HG03103 (cell line): Measurements from ENCODE around the gene PIK3CG.
"Not testable (repeated sequence)": the region's sequence is repeated elsewhere in the genome, so short reads cannot be mapped to it uniquely, and the experiment has no call there.

Experiments
- ATAC-seq: cut with Tn5 transposase; IDR thresholded peaks from one replicate; pipeline ENCODE4 v1.9.1; 2021; ENCODE audit warnings: low read depth; ENCODE audit not compliant: unreplicated experiment

PIK3CG gene

DNA sequence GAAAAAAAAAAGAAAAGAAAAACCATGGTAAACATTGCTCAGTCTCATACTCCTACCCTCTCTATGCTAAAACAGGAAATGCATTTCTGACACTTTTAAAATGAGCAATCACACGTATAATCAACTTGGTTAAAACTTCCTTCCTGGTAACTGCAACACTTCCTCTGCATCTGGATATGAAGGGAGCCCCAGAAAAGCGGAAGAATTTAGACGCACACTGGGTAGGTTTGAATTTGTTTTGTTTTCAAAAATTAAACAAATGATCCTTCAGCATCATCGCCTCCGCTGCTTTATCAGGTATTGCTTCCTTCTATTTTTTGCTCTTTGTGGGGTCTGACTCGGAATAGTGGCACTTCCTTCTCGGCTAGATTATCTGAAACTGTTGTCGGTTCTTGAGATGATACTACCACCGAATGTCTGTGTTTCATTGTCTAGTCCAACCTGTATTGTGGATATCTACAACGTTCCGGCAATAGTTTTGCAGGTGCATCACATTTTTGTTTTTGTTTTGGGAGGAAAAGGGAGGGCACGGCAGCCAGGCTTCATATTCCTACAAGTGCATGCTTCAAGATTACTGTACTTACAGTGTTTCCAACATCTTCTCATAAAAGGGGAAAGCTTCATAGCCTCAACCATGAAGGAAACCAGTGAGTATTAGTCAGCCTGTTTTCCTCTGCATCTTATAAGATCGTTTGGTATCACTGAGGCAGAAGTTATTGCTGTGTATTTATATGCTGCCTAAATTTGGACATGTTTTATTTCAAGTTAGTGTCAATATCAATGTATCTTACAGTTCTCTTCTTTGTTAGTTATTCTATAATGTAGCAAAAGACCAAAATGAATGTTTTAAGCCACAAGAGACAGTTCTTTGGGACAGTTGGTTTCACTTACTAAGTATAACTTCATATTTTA, at the start of gene PIK3CG:
TSS of gene PIK3CG (plus strand) at position 153 of the 912 bp plus-strand sequence. CDS start 2,280 bp downstream, outside the sequence.
- peak; percentile 48 for ATAC-seq

DNA sequence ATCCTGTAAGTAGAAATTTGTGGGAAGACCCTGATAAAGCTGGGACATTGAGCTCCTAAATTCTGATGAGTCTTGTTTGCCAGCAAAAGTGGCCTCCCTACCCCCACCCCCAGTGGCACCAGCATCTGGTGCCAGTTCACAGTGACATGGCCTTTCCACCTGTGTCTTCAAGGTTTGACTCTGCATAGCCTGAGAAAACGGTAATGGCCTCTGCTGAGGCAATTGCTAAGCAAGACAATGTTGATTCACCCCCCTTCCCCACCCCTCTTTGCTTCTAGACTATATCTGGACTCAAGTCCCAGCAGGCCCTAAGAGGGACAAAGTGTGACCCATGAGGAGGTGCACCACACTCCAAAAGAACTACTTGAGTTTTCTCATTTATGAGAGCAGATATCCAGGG, 48.0 kb upstream of the PIK3CG start:
- no peak for ATAC-seq

DNA sequence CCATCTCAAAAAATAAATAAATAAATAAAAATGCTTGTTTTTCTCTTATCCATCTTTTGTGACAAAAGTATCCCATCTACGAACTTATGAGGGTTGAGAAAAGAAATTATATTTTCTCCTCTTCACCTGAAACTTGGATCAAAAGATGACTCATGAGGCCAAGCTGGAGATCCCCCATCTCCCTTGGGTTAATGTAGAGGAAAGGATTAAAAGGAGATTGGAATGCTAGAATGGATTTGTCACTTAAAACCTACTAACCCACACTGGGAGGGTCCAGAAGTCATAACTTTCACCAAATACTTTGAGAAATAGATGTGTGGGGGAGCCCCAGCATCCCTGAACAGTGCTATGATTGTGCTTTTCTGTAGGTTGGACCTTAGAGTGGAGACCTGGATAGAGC, 46.3 kb upstream of the PIK3CG start:
- no peak for ATAC-seq

DNA sequence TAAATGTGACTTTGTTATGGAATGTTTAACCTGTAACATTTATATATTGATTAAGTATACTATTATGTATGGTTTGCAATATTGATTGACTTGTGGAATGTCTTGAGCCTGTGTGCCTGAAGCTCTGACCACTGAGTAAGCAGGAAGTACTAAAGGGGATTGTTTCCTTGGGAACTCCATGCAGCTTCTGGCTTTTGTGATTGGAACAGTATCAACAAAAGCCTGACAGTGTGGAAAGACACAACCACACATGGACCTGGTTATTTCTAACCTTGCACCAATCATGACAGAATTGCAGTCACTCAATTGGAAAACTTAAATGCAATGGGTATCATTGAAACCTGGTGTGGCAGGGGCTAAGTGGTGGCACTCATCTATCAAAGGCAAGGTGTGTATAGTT, 45.5 kb upstream of the PIK3CG start:
- ATAC-seq = no peak

DNA sequence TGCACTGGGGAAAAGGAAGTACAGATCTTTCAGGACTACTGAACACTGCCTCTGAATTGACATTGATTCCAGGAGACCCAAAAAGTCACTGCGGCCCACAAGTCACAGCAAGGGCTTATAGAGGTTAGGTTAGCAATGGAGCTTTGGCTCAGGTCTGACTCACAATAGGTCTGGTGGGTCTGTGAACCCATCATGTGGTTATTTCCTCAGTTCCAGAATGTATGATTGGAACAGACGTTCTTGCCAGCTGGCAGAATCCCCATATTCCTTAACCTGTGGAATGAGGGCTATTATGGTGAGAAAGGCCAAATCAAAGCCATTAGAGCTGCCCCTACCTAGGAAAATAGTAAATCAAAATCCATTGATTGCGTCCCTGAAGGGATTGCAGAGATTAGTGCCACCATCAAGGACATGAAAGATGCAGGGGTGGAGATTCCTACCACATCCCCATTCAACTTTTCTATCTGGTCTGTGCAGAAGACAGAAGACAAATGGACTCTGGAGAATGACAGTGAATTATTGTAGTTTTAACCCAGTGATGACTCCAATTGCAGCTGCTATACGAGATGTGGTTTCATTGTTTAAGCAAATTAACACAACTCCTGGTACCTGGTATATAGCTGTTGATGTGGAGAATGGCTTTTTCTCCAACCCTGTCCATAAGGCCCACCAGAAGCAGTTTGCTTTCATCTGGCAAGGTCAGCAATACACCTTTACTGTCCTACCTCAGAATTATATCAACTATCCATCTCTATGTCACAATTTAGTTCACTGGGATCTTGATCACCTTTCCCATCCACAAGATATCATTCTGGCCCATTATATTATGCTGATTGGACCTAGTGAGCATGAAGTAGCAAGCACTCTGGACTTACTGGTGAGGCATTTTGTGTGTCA, 44.5 kb upstream of the PIK3CG start:
- no peak for ATAC-seq

DNA sequence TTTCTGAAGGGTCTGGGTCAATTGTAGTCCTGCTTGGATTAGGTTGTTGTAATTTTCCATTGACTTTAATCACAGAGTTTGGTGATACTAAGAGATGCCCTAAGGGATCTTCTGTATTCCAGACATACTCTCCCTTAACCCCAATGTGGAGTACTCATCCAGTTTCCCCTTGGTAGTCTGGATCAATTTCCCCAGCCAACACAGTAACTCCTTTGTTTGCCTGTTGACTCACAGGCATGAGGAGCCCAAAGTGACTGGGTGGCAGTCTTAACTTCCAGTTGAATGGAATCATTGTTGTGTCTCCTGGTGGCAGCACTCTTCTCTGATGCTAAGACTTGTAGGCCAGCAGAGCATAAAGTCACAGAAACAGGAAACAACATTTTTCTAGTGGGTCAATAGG, 41.5 kb upstream of the PIK3CG start:
- no peak for ATAC-seq

DNA sequence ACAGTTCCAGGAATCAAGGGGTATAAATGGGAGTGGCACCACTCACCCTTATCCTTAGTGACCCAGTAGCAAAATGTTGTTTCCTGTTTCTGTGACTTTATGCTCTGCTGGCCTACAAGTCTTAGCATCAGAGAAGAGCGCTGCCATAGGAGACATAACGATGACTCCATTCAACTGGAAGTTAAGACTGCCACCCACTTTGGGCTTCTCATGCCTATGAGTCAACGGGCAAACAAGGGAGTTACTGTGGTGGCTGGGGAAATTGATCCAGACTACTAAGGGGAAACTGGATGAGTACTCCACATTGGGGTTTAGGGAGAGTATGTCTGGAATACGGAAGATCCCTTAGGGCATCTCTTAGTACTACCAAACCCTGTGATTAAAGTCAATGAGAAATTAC, 40.6 kb upstream of the PIK3CG start:
- ATAC-seq = no peak

DNA sequence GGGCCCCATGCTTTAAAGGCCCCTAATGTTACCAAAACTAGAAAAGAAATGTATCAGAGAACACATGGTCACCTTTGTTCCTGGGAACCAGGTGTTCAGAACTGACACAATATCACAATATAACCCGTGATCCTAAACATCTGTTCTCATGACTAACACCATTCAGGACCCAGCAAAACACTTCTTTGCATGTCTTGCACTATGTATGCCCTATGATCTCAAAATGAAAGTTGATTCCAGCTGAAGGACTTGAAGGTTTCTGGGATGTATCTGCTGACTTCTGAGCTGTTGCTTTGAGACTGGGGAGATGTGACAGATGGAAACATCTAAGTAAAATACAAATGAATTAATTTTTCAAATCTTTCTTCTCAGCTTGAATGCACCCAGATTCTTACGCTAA, 37.5 kb upstream of the PIK3CG start:
- no peak for ATAC-seq

DNA sequence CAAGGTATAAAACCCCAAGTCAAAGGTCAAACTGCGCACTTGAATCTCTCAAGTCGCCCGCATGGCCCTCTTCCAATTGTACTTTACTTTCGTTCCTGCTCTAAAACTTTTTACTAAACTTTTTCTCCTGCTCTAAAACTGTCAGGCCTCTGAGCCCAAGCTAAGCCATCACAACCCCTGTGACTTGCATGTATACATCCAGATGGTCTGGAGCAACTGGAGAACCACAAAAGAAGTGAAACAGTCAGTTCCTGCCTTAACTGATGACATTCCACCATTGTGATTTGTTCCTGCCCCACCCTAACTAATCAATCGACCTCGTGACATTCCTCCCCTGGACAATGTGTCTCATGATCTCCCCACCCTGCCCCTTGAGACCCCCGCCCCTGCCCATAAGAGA, 35.6 kb upstream of the PIK3CG start:
- no peak for ATAC-seq

DNA sequence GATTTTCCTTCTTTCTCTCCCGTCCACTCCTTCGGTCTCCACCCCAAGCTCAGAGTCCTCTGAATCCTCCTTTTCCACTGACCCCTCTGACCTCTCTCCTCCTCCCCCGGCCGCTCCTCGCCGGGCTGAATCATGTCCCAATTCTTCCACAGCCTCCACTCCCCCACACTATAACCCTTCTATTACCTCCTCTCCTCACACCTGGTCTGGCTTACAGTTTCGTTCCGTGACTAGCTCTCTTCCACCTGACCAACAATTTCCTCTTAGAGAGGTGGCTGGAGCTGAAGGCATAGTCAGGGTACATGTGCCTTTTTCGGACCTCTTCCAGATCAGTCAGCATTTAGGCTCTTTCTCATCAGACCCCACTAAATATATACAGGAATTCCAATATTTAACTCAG, 34.2 kb upstream of the PIK3CG start:
- ATAC-seq = not testable (repeated sequence)

DNA sequence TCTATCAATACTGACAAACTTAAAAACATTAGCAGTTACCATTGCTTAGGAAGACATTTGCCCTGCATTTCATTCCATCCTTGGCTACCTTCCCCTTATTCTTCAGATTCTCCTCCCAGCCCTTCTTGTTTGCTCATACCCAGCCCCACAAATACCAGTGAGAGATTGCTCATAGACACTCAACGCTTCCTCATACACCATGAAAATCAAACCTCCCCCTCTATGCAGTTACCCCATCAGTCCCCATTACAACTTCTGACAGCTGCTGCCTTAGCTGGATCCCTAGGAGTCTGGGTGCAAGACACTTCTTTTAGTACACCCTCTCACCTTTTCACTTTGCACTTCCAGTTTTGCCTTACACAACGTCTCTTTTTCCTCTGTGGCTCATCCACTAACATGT, 28.3 kb upstream of the PIK3CG start:
- no peak for ATAC-seq

DNA sequence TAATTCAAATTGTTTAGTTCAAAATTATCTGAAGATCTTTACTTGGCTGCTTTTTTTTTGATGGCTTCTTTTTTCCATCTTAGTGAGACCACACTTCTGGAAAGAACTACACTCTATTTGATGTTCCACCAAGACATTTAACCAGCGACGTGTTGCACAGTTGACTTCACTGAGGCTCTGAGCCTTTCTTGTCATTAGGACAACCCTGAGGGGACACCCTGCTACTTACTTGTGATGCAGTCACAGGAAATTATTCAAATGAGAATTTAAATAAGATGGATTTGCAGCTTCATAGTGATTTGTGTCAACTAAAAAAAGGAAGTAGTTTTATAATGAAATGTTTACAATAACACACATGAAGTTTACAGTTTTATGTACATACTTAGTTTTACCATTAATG, 25.6 kb upstream of the PIK3CG start:
- ATAC-seq = no peak

DNA sequence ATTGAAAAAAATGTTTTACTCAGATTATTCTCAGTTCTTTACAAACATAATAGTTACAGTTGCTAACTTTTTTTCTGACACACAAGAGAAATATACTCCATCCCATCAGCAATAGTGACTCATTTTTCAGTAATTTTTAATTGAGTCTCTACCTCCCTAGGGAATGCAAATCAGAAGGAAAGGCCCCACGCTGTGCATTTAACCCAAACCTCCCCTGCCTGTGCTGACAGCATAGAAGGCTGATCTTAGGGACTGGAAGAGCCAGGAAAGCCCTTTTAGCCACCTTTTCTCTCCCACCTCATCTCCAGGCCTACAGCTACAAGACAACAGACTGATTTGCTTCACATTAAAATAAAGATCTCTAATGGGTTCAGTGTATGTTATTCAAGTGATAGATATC, 24.7 kb upstream of the PIK3CG start:
- ATAC-seq = no peak

DNA sequence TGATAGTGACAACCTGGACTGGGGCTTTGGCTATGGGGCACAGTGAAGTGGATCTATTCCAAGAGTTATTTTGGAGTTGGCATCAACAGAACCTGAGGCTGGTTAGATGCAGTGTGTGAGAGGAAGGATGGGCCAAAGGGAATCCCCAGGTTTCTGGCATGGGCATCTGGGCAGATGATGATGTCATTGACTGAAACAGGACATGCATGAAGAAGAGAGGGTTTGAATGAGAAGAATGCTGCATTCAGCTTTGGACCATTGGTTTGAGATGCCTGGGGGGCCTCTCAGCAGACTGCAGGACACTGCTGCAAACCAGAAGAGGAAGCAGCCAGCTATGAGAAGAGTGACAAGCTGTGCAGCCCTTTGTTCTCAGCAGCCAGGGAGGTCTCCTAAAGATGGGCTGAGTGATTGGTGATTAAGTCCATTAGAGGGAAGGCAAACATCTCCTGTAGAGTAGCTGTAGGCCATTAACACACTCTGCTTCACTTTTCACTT, 23.1 kb upstream of the PIK3CG start:
- no peak for ATAC-seq

DNA sequence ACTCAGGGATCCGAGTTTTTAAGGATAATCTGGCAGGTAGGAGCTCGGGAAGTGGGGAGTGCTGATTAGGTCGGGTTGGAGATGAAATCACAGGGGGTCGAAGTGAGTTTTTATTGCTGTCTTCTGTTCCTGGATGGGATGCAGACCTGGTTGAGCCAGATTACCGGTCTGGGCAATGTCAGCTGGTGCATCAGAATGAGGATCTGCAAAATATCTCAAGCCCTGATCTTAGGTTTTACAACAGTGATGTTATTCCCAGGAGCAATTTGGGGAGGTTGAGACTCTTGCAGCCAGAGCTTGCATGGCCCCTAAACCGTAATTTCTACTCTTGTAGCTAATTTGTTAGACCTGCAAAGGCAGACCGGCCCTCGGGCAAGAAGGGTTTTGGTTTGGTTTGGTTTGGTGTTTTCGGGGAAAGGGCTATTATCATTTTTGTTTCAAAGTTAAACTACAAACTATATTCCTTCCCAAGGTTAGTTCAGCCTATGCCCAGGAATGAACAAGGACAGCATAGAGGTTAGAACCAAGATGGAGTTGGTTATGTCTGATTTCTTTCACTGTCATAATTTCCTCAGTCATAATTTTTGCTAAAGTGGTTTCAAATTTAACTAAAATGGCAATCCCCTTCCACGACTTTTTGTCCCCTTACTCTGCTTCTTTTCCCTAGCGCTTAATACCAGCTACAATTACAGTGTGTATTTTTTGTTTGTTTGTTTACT, 20.6 kb upstream of the PIK3CG start:
- ATAC-seq = no peak

DNA sequence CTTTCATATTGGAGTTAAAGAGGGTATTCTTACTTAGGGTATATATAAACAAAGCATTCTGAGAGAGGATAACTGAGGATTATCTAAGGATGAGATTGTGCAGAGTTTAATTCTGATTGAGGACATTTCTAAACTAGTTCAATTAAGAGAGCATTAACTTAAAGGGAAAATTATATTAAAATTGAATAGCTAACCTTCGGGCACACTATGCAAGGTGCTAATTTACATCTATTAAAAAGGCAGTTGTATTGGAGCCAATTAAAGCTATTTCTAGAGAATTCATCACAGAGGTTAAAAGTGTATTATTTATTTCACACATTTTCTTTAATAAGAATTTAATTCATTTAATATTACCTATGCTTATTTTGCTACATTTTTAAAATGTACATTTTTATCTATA, 17.0 kb upstream of the PIK3CG start:
- ATAC-seq = no peak

DNA sequence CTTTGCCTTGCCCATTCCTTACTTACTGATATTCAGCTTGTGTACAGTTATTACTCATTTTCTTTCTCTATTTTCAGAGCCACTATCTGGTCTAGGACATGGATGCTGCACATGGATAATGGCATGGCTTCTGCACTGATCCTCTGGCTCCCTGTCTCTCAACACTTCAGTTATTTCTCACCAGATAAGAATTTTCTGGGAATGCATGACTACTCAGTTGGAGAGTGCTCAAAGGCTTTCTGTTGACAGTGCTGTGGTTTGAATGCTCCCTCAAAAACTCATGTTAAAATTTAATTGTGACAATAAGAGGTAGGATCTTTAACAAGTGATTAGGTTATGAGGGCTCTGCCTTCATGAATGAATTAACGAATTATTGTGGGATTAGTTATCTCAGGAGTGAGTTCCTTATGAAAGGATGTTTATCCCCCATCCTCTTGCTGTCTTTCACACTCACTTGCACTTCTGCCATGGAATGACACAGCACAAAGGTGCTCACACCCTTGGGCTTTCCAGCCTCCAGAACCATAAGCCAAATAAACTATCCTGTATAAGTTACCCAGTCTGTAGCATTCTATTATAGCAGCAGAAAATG, 16.1 kb upstream of the PIK3CG start:
- ATAC-seq = no peak

DNA sequence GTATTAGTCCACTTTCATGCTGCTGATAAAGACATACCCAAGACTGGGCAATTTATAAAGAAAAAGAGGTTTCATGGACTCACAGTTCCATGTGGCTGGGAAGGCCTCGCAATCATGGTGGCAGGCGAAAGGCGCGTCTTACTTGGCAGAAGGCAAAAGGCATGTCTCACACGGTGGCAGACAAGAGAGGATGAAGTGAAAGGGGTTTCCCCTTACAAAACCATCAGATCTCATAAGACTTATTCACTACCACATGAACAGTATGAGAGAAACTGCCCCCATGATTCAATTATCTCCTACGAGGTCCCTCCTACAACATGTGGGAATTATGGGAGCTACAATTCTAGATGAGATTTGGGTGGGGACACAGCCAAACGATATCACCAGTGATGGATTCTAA, 13.4 kb upstream of the PIK3CG start:
- ATAC-seq = not testable (repeated sequence)

DNA sequence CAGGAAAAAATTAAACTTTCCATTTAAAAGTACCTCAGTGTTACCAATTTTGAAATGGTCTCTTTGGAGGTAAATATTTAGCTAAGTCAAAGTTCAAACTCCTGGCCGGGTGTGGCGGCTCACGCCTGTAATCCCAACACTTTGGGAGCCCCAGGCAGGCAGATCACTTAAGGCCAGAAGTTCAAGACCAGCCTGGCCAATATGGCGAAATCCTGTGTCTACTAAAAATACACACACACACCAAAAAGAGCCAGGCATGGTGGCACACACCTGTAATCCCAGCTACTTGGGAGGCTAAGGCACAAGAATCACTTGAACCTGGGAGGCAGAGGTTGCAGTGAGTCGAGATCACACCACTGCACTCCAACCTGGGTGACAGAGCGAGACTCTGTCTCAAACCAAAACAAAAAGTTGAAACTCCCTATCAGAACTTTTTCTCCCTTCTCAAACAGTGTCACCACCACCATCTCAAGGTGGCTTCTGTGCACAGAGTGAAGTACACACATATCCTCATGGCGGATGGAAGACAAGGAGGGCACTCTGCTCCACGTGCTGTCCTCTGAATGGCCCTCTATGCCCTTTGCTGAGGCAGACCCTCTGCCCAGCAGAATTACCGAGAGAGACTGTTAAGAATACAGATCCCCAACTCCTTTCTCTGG, 11.7 kb upstream of the PIK3CG start:
- ATAC-seq = no peak
